HCT116 (cell line): Measurements from ENCODE around the gene STBD1.

ENCODE experiments used
- ATF3 ChIP-seq: IDR thresholded peaks from 2 replicates; pipeline ENCODE4 v1.6.1; 2012
- CEBPB ChIP-seq: IDR thresholded peaks from 2 replicates; pipeline ENCODE4 v1.6.1; 2012; ENCODE audit warnings: low read depth
- CTCF ChIP-seq, 3 experiments: fragments of 200-600 bp in 1 of 3; sonication (generic) in 1 of 3; IDR thresholded peaks in 2 of 3; conservative IDR thresholded peaks in 1 of 3; 2 replicates each; pipeline ENCODE4 v1.5.1; 2012 to 2017; ENCODE audit warnings: low read depth in 2 of 3, low read length in 2 of 3, antibody characterized with exemption in 1 of 3, borderline replicate concordance in 1 of 3, control low read depth in 1 of 3, mild to moderate bottlenecking in 1 of 3, mixed read lengths in 1 of 3, mixed run types in 1 of 3, moderate library complexity in 1 of 3; ENCODE audit not compliant: insufficient read depth in 1 of 3
- EZH2 ChIP-seq: fragments of 200-600 bp; sonication (generic); IDR thresholded peaks from 2 replicates; pipeline ENCODE4 v1.6.1; 2017; ENCODE audit warnings: antibody characterized with exemption, mixed run types
- POLR2A ChIP-seq: IDR thresholded peaks from 2 replicates; pipeline ENCODE4 v1.7.0; 2011; ENCODE audit warnings: borderline replicate concordance; ENCODE audit not compliant: insufficient read depth, insufficient read length; ENCODE audit errors: extremely low read depth
- POLR2AphosphoS5 ChIP-seq: IDR thresholded peaks from 2 replicates; pipeline ENCODE4 v1.6.1; 2011; ENCODE audit warnings: mild to moderate bottlenecking, low read depth, low read length, moderate library complexity
- REST ChIP-seq: IDR thresholded peaks from 2 replicates; pipeline ENCODE4 v1.6.1; 2012; ENCODE audit warnings: low read depth
- YY1 ChIP-seq: IDR thresholded peaks from 2 replicates; pipeline ENCODE4 v1.6.1; 2011; ENCODE audit warnings: low read length, low read depth, moderate library complexity, mild to moderate bottlenecking; ENCODE audit not compliant: insufficient replicate concordance; ENCODE audit errors: extremely low read depth
- ZNF274 ChIP-seq: fragments of 200-500 bp; sonication (Bioruptor generic); IDR thresholded peaks from 2 replicates; pipeline ENCODE4 v1.6.1; 2014; ENCODE audit warnings: mild to moderate bottlenecking, low read depth, low read length, inconsistent platforms

GRCh38 chr4:76296286-76296820 is 10.2 kb upstream of the STBD1 start:
- TF ChIP-seq ATF3 (no peak), CTCF (IDR thresholded peaks at IDR 0.05 in 2 of 3, conservative IDR thresholded peaks at IDR 0.05 in 1 of 3; ENCODE audit: borderline replicate concordance in 1 of 3, insufficient read depth in 1 of 3, low read depth in 2 of 3, low read length in 2 of 3) (no peak), CEBPB (no peak), POLR2AphosphoS5 (no peak), EZH2 (no peak), YY1 (no peak), ZNF274 (no peak), REST (no peak), POLR2A (no peak)
